ENCODE data around the gene DENND1A.

- no peak for TF ChIP-seq EZH2 (IDR thresholded peaks at IDR 0.05; ENCODE audit: low read depth, unreplicated experiment)
- TF ChIP-seq REST (IDR thresholded peaks at IDR 0.05; ENCODE audit: unreplicated experiment): no peak
- no peak for TF ChIP-seq CTCF (conservative IDR thresholded peaks at IDR 0.05; ENCODE audit: low read depth in 2 of 2)
- no peak for TF ChIP-seq POLR2AphosphoS5 (IDR thresholded peaks at IDR 0.05; ENCODE audit: low read depth)
- no peak for TF ChIP-seq EZH2phosphoT487 (IDR thresholded peaks at IDR 0.05; ENCODE audit: unreplicated experiment)
- no peak for TF ChIP-seq CREB1 (CRISPR knock-in tag; IDR thresholded peaks at IDR 0.05; ENCODE audit: low read depth)
- TF ChIP-seq JUNB (IDR thresholded peaks at IDR 0.05; ENCODE audit: unreplicated experiment): no peak
These were observed 188.7 kb downstream of the DENND1A start for GRCh38 chr9:123741214-123741613.
